Measurements from ENCODE around the gene MUS81. TPM values are rescaled to one million over a fixed set of nuclear protein-coding genes. Genes with fewer than 3 reads are reported as not detected.
A peak's percentile ranks its signal among the peaks of the same experiment; 100 is the strongest.

MUS81 gene
- total RNA-seq, 1 experiment from 2014 or later = 45.9 TPM

- Mint-ChIP-seq H3K36me3 (no peaks in the 10 kb centered on the region), H3K27me3 (ENCODE audit: low read depth) (peaks cover 15% of the 10 kb centered on the region), H3K4me3 (peak overlapping the region; percentile 72), H3K27ac (no peak overlapping the region), H3K9me3 (0 out of 2 replicates have a peak, but pooled peaks cover 3% of the 10 kb centered on the region), H3K4me1 (0 out of 2 replicates have a peak, but pooled peaks cover 5% of the 10 kb centered on the region)
- CTCF ChIA-PET = interaction anchor here (0.6 to 6.2 kb wide), 22 partner anchors 16 to 233 kb away, joined by 3 to 159 read pairs (median 5); partner anchors contain the start of genes AP5B1, FIBP, KAT5 and MUS81
- ATAC-seq (no peak), DNase-seq (ENCODE audit: low spot score) (no peak)
- POLR2A ChIA-PET = interaction anchor here (0.7 kb wide), 2 partner anchors 38 to 55 kb away, joined by 3 to 4 read pairs; no protein-coding TSS in a partner anchor
- TF ChIP-seq ZNF121 (CRISPR knock-in tag; IDR thresholded peaks at IDR 0.05) (peak; percentile 75; the same call in 1 of the 2 replicates), SP1 (CRISPR knock-in tag; conservative IDR thresholded peaks at IDR 0.05) (no peak), E2F1 (CRISPR knock-in tag; IDR thresholded peaks at IDR 0.05) (no peak), ARID4B (CRISPR knock-in tag; IDR thresholded peaks at IDR 0.05; ENCODE audit: borderline replicate concordance) (no peak), MXD4 (CRISPR knock-in tag; IDR thresholded peaks at IDR 0.05; ENCODE audit: borderline replicate concordance) (no peak), GTF2I (CRISPR knock-in tag; conservative IDR thresholded peaks at IDR 0.05) (0 out of 2 replicates have a peak, but pooled peaks have one; percentile 55), PRRX2 (CRISPR knock-in tag; IDR thresholded peaks at IDR 0.05) (no peak), ZMAT4 (CRISPR knock-in tag; IDR thresholded peaks at IDR 0.05) (no peak), CBFB (CRISPR knock-in tag; IDR thresholded peaks at IDR 0.05; ENCODE audit: low read depth) (no peak), ESRRA (CRISPR knock-in tag; IDR thresholded peaks at IDR 0.05; ENCODE audit: borderline replicate concordance) (no peak), NFYB (CRISPR knock-in tag; conservative IDR thresholded peaks at IDR 0.05; ENCODE audit: low read depth) (no peak)
Measured at GRCh38 chr11:65817312-65817834, 42.9 kb upstream of the MUS81 start.

- H3K36me3 Mint-ChIP-seq = no peaks in the 10 kb centered on the region
- DNase-seq (ENCODE audit: low spot score) = peak; percentile 96
- H3K27ac Mint-ChIP-seq = no peak overlapping the region
- 0 out of 2 replicates have a peak, but pooled peaks cover 5% of the 10 kb centered on the region for H3K4me1 Mint-ChIP-seq
- H3K27me3 Mint-ChIP-seq (ENCODE audit: low read depth) = peaks cover 15% of the 10 kb centered on the region
- ChIA-PET CTCF (interaction anchor here (0.6 to 6.2 kb wide), 20 partner anchors 15 to 234 kb away, joined by 3 to 159 read pairs (median 6); partner anchors contain the start of genes AP5B1, FIBP, KAT5 and MUS81), POLR2A (interaction anchor here (0.7 kb wide), 1 partner anchor 54 kb away, joined by 4 read pairs; no protein-coding TSS in a partner anchor)
- peak overlapping the region; percentile 72 for H3K4me3 Mint-ChIP-seq
- peak; percentile 87 for ATAC-seq
- H3K9me3 Mint-ChIP-seq = 0 out of 2 replicates have a peak, but pooled peaks cover 3% of the 10 kb centered on the region
- TF ChIP-seq GABPB1 (CRISPR knock-in tag; IDR thresholded peaks at IDR 0.05) (peak; percentile 38; the same call in 1 of the 2 replicates), ZNF423 (CRISPR knock-in tag; IDR thresholded peaks at IDR 0.05) (peak; percentile 15; the same call in 1 of the 2 replicates), SMAD3 (CRISPR knock-in tag; IDR thresholded peaks at IDR 0.05; ENCODE audit: borderline replicate concordance) (no peak), E2F4 (CRISPR knock-in tag; IDR thresholded peaks at IDR 0.05; ENCODE audit: borderline replicate concordance, low read depth) (no peak), USF1 (CRISPR knock-in tag; IDR thresholded peaks at IDR 0.05) (peak; percentile 16; the same call in 1 of the 2 replicates), ZNF532 (CRISPR knock-in tag; IDR thresholded peaks at IDR 0.05; ENCODE audit: borderline replicate concordance) (no peak), ELF4 (CRISPR knock-in tag; IDR thresholded peaks at IDR 0.05; ENCODE audit: low read depth) (no peak), ZNF121 (CRISPR knock-in tag; IDR thresholded peaks at IDR 0.05) (peak; percentile 68; the same call in 1 of the 2 replicates), ZNF396 (CRISPR knock-in tag; IDR thresholded peaks at IDR 0.05; ENCODE audit: borderline replicate concordance) (no peak)
Measured at GRCh38 chr11:65817835-65818680, 42.2 kb upstream of the MUS81 start.

Data from WTC11 (cell line).